Endothelial cell (in vitro differentiated cells): Measurements from ENCODE around the gene FCF1. TPM values are rescaled to one million over a fixed set of nuclear protein-coding genes. Genes with fewer than 3 reads are reported as not detected.

Experiments
- DNase-seq: peaks from one replicate; pipeline ENCODE4 v3.0.0; 2021; ENCODE audit warnings: low spot score
- H3K27ac Mint-ChIP-seq: one replicate; pipeline ENCODE4 v1.8.0; 2021; ENCODE audit warnings: mixed read lengths, inconsistent platforms; ENCODE audit not compliant: unreplicated experiment
- H3K27me3 Mint-ChIP-seq: one replicate; pipeline ENCODE4 v1.8.0; 2021; ENCODE audit warnings: mild to moderate bottlenecking, moderate library complexity, mixed read lengths, inconsistent platforms; ENCODE audit not compliant: unreplicated experiment
- H3K36me3 Mint-ChIP-seq: one replicate; pipeline ENCODE4 v1.8.0; 2021; ENCODE audit warnings: mild to moderate bottlenecking, low read depth, mixed read lengths, inconsistent platforms; ENCODE audit not compliant: unreplicated experiment
- H3K4me1 Mint-ChIP-seq: one replicate; pipeline ENCODE4 v1.8.0; 2021; ENCODE audit warnings: mild to moderate bottlenecking, mixed read lengths, inconsistent platforms; ENCODE audit not compliant: unreplicated experiment
- H3K4me3 Mint-ChIP-seq: one replicate; pipeline ENCODE4 v1.8.0; 2021; ENCODE audit warnings: mild to moderate bottlenecking, mixed read lengths, inconsistent platforms; ENCODE audit not compliant: unreplicated experiment
- H3K9me3 Mint-ChIP-seq: one replicate; pipeline ENCODE4 v1.8.0; 2021; ENCODE audit warnings: mixed read lengths, inconsistent platforms; ENCODE audit not compliant: unreplicated experiment
- CTCF ChIP-seq: fragments of 200-600 bp; sonication (generic); IDR thresholded peaks from one replicate; pipeline ENCODE4 v1.5.0; 2021; ENCODE audit warnings: antibody characterized with exemption; ENCODE audit not compliant: unreplicated experiment
- total RNA-seq: library from RNA; stranded (reverse); fragmentation: NEBNext Ultra II Directional; extraction: Animal tissue kit (Norgen Biotek cat#: 25700); gene quantifications from one replicate; pipeline ENCODE4 v1.2.1, GENCODE V29; 2021; ENCODE audit not compliant: unreplicated experiment

The FCF1 gene
- total RNA-seq, 1 donor from 2014 or later: 35.7 TPM

- TF ChIP-seq CTCF: no peak
- no peak overlapping the region for H3K27ac Mint-ChIP-seq
- H3K36me3 Mint-ChIP-seq: peaks cover 21% of the 10 kb centered on the region
- peaks cover 20% of the 10 kb centered on the region for H3K4me1 Mint-ChIP-seq
- no peaks in the 10 kb centered on the region for H3K9me3 Mint-ChIP-seq
- DNase-seq: no peak
- H3K27me3 Mint-ChIP-seq: no peaks in the 10 kb centered on the region
- no peak overlapping the region for H3K4me3 Mint-ChIP-seq
Observed at GRCh38 chr14:74669846-74670245, 43.1 kb upstream of the FCF1 start.

- Mint-ChIP-seq H3K27ac (no peak overlapping the region), H3K4me1 (peaks cover 12% of the 10 kb centered on the region), H3K36me3 (peaks cover 27% of the 10 kb centered on the region), H3K9me3 (no peaks in the 10 kb centered on the region), H3K27me3 (no peaks in the 10 kb centered on the region), H3K4me3 (no peak overlapping the region)
- TF ChIP-seq CTCF: no peak
- no peak for DNase-seq
Observed at GRCh38 chr14:74670726-74671411, 42.1 kb upstream of the FCF1 start.

GRCh38 chr14:74671789-74672188, 41.2 kb upstream of the FCF1 start:
- Mint-ChIP-seq H3K27me3 (no peaks in the 10 kb centered on the region), H3K27ac (peak overlapping the region; percentile 15), H3K9me3 (no peaks in the 10 kb centered on the region), H3K4me1 (peaks cover 6% of the 10 kb centered on the region), H3K36me3 (peaks cover 35% of the 10 kb centered on the region), H3K4me3 (no peak overlapping the region)
- DNase-seq: no peak
- no peak for TF ChIP-seq CTCF

GRCh38 chr14:74673768-74674167, 39.2 kb upstream of the FCF1 start:
- Mint-ChIP-seq H3K27ac (no peak overlapping the region), H3K36me3 (peaks cover 28% of the 10 kb centered on the region), H3K9me3 (no peaks in the 10 kb centered on the region), H3K27me3 (no peaks in the 10 kb centered on the region), H3K4me3 (no peak overlapping the region), H3K4me1 (no peaks in the 10 kb centered on the region)
- TF ChIP-seq CTCF: no peak
- DNase-seq: no peak

GRCh38 chr14:74675219-74675618, 37.7 kb upstream of the FCF1 start:
- H3K9me3 Mint-ChIP-seq: no peaks in the 10 kb centered on the region
- H3K4me1 Mint-ChIP-seq: no peaks in the 10 kb centered on the region
- no peak for TF ChIP-seq CTCF
- H3K27me3 Mint-ChIP-seq: no peaks in the 10 kb centered on the region
- H3K36me3 Mint-ChIP-seq: peaks cover 29% of the 10 kb centered on the region
- H3K4me3 Mint-ChIP-seq: no peak overlapping the region
- DNase-seq: no peak
- no peak overlapping the region for H3K27ac Mint-ChIP-seq
